PC-3 (cell line): ENCODE data around the gene AP3B1.

ENCODE experiments used
- CTCF ChIP-seq: fragments of 300-600 bp; sonication (generic); conservative IDR thresholded peaks from 2 replicates; pipeline ENCODE4 v1.5.1; 2017; ENCODE audit warnings: antibody characterized with exemption, low read depth, mild to moderate bottlenecking, low read length
- EZH2 ChIP-seq: fragments of 300-600 bp; sonication (generic); IDR thresholded peaks from one replicate; pipeline ENCODE4 v1.6.1; 2017; ENCODE audit warnings: antibody characterized with exemption, mild to moderate bottlenecking, low read length; ENCODE audit not compliant: unreplicated experiment
- EZH2phosphoT487 ChIP-seq: fragments of 300-600 bp; sonication (generic); IDR thresholded peaks from 2 replicates; pipeline ENCODE4 v1.6.1; 2018; ENCODE audit warnings: mild to moderate bottlenecking, antibody characterized with exemption, low read length, borderline replicate concordance

DNA sequence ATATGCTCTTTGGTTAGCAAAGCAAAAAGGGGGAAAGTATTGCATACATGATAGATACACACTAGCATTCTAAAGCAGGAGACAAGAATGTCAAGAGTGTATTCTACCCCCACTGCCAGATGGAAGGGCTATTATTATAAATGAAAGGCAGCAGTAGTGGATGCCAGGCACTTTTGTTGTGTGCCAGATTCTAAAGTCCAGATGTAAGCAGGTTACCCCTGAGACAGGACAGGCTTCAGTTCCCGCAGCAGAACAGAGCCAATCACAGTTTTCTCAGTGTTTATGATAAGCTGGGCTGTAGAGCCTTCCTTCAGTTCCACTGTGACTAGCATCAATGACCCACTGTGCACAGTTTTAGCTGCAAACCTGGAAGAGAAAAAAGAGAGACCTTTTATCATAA, 291.8 kb downstream of the AP3B1 start:
- TF ChIP-seq CTCF (no peak), EZH2 (no peak), EZH2phosphoT487 (no peak)
